ENCODE results near the gene BBX.

Gene BBX

GRCh38 chr3:107542665-107543064 lies 19.9 kb downstream of the BBX start:
- no peak overlapping the region for H3K4me3 ChIP-seq (replicated peaks; ENCODE audit: insufficient read depth, low read length)
- no peaks in the 10 kb centered on the region for H3K27me3 ChIP-seq (ENCODE audit: insufficient read depth, poor library complexity, severe bottlenecking)
- TF ChIP-seq POLR2AphosphoS5 (IDR thresholded peaks at IDR 0.05; ENCODE audit: low read depth) (no peak), SPI1 (IDR thresholded peaks at IDR 0.05; ENCODE audit: borderline replicate concordance, low read depth) (no peak)
- TF ChIP-seq, protein P1, sequence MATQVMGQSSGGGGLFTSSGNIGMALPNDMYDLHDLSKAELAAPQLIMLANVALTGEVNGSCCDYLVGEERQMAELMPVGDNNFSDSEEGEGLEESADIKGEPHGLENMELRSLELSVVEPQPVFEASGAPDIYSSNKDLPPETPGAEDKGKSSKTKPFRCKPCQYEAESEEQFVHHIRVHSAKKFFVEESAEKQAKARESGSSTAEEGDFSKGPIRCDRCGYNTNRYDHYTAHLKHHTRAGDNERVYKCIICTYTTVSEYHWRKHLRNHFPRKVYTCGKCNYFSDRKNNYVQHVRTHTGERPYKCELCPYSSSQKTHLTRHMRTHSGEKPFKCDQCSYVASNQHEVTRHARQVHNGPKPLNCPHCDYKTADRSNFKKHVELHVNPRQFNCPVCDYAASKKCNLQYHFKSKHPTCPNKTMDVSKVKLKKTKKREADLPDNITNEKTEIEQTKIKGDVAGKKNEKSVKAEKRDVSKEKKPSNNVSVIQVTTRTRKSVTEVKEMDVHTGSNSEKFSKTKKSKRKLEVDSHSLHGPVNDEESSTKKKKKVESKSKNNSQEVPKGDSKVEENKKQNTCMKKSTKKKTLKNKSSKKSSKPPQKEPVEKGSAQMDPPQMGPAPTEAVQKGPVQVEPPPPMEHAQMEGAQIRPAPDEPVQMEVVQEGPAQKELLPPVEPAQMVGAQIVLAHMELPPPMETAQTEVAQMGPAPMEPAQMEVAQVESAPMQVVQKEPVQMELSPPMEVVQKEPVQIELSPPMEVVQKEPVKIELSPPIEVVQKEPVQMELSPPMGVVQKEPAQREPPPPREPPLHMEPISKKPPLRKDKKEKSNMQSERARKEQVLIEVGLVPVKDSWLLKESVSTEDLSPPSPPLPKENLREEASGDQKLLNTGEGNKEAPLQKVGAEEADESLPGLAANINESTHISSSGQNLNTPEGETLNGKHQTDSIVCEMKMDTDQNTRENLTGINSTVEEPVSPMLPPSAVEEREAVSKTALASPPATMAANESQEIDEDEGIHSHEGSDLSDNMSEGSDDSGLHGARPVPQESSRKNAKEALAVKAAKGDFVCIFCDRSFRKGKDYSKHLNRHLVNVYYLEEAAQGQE (IDR thresholded peaks at IDR 0.05; ENCODE audit: insufficient replicate concordance, low read depth) = no peak
- no peak for DNase-seq (ENCODE audit: low read depth in 1 of 2, low spot score in 1 of 2)
- H3K27ac ChIP-seq (replicated peaks) = no peak overlapping the region

GRCh38 chr3:107543666-107544065 lies 20.9 kb downstream of the BBX start:
- H3K27ac ChIP-seq (replicated peaks) = no peak overlapping the region
- no peaks in the 10 kb centered on the region for H3K27me3 ChIP-seq (ENCODE audit: insufficient read depth, poor library complexity, severe bottlenecking)
- TF ChIP-seq SPI1 (IDR thresholded peaks at IDR 0.05; ENCODE audit: borderline replicate concordance, low read depth) (no peak), POLR2AphosphoS5 (IDR thresholded peaks at IDR 0.05; ENCODE audit: low read depth) (no peak), GABPA (IDR thresholded peaks at IDR 0.05; ENCODE audit: low read depth) (no peak)
- TF ChIP-seq, protein P2, sequence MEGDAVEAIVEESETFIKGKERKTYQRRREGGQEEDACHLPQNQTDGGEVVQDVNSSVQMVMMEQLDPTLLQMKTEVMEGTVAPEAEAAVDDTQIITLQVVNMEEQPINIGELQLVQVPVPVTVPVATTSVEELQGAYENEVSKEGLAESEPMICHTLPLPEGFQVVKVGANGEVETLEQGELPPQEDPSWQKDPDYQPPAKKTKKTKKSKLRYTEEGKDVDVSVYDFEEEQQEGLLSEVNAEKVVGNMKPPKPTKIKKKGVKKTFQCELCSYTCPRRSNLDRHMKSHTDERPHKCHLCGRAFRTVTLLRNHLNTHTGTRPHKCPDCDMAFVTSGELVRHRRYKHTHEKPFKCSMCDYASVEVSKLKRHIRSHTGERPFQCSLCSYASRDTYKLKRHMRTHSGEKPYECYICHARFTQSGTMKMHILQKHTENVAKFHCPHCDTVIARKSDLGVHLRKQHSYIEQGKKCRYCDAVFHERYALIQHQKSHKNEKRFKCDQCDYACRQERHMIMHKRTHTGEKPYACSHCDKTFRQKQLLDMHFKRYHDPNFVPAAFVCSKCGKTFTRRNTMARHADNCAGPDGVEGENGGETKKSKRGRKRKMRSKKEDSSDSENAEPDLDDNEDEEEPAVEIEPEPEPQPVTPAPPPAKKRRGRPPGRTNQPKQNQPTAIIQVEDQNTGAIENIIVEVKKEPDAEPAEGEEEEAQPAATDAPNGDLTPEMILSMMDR (IDR thresholded peaks at IDR 0.05; ENCODE audit: insufficient read depth, low read length) = no peak
- TF ChIP-seq, protein P1 (IDR thresholded peaks at IDR 0.05; ENCODE audit: insufficient replicate concordance, low read depth) = no peak
- no peak overlapping the region for H3K4me3 ChIP-seq (replicated peaks; ENCODE audit: insufficient read depth, low read length)
- no peak for DNase-seq (ENCODE audit: low read depth in 1 of 2, low spot score in 1 of 2)

DNA sequence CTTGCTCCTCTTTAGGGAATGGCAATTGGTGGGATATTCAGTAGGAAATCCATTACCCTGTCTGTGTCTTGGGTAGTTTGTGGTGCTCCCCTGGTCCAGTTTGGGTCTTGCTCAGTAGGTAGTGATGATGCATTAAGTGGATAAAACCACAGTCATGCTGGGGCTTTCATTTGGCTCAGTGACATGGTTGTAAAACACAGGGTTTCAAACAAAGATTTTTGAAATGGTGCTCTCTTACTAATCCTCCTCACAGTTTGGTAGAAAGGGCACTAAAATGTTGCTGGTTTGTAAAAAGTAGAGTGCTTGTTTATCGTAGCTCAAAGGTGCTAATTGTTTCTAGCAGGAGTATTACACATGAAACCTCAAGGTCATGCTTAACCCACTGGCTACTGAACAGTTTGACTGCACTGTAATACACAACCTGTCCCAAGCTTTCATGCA lies 22.9 kb downstream of the BBX start:
- no peak for TF ChIP-seq SPI1 (IDR thresholded peaks at IDR 0.05; ENCODE audit: borderline replicate concordance, low read depth)
- TF ChIP-seq GABPA (IDR thresholded peaks at IDR 0.05; ENCODE audit: low read depth) = no peak
- TF ChIP-seq, protein P1 (IDR thresholded peaks at IDR 0.05; ENCODE audit: insufficient replicate concordance, low read depth) = no peak
- TF ChIP-seq, protein P2 (IDR thresholded peaks at IDR 0.05; ENCODE audit: insufficient read depth, low read length) = no peak
- TF ChIP-seq POLR2AphosphoS5 (IDR thresholded peaks at IDR 0.05; ENCODE audit: low read depth) = no peak

More for the DNA sequence above, 22.9 kb downstream of the BBX start:
- H3K27ac ChIP-seq (replicated peaks) = no peak overlapping the region
- no peak overlapping the region for H3K4me3 ChIP-seq (replicated peaks; ENCODE audit: insufficient read depth, low read length)
- no peaks in the 10 kb centered on the region for H3K27me3 ChIP-seq (ENCODE audit: insufficient read depth, poor library complexity, severe bottlenecking)
- no peak for DNase-seq (ENCODE audit: low read depth in 1 of 2, low spot score in 1 of 2)
